H4 (cell line): ENCODE results near the gene FCRL4. TPM values are rescaled to one million over a fixed set of nuclear protein-coding genes. Genes with fewer than 3 reads are reported as not detected.

Source experiments
- DNase-seq: peaks from one replicate; pipeline ENCODE4 v3.0.0-alpha.2; 2015; ENCODE audit warnings: low spot score
- total RNA-seq: library from RNA; depleted of rRNA; stranded (reverse); fragments of >200 nt; shearing (Covaris generic); gene quantifications from 2 replicates; pipeline ENCODE4 v1.2.3, GENCODE V29; 2014; rRNA removed

The FCRL4 gene
- total RNA-seq, result not detected in 2 replicates

GRCh38 chr1:157597959-157598667 is at the start of gene FCRL4:
FCRL4 (minus strand) TSS chr1:157598085; CDS start chr1:157597944, 141 bp downstream.
- no peak for DNase-seq

DNA sequence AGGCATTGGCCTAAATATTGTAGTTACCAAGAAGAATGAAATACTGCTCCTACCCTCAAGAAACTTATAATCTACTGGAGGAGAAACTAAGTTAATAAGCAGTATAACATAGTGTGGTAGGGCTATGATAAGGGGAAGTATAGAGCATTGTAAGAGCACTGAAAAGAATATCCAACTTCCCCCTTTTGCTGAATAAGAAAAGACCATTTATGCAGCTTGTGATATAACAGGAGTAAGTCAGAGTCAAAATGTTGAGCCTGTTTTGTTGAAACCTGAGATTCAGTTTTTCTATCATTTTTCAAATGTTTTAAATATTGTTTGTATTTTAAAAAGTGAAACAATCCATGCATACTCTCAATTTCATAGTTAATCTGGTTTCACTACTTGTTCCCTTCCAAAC is 48.3 kb upstream of the FCRL4 start:
- no peak for DNase-seq

GRCh38 chr1:157641177-157641576 is 43.3 kb upstream of the FCRL4 start:
- no peak for DNase-seq

DNA sequence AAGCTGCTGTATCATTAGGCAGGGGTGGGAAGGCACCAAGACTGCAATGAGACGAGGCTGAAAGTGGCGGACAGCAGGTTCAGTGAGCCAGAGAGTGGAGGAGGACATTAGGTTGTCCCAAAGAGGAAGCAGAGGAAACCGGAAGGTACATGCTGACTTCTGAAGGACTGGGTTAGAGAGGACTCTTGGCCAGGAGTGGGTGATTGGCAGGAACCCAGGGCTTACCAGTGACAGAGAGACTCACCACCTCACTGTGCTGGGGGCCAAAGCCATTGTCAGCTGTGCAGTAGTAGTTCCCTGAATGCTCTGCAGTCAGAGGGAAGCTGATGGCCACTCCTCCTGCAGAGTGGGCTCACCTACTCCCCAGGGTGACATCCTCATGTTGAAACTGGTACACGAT is 41.9 kb upstream of the FCRL4 start:
- no peak for DNase-seq

DNA sequence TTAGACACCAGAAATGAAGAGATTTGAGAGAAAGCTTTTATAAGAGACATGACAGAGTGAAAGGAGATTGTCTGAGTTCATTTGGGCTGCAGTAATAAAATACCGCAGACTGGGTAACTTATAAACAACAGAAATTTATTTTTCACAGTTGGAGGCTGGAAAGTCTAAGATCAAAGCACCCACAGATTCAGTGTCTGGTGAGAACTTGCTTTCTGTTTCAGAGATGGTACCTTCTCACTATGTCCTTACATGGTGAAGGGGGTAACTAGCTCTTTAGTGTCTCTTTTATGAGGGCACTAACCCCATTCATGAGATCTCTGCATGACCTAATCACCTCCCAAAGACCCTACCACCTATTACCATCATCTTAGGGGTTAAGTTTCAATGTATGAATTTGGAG is 30.9 kb upstream of the FCRL4 start:
- no peak for DNase-seq

- no peak for DNase-seq
Observed at GRCh38 chr1:157626099-157626498, 28.2 kb upstream of the FCRL4 start.

GRCh38 chr1:157624471-157624870 is 26.6 kb upstream of the FCRL4 start:
- DNase-seq, result no peak

GRCh38 chr1:157622471-157622870 is 24.6 kb upstream of the FCRL4 start:
- DNase-seq, result no peak

DNA sequence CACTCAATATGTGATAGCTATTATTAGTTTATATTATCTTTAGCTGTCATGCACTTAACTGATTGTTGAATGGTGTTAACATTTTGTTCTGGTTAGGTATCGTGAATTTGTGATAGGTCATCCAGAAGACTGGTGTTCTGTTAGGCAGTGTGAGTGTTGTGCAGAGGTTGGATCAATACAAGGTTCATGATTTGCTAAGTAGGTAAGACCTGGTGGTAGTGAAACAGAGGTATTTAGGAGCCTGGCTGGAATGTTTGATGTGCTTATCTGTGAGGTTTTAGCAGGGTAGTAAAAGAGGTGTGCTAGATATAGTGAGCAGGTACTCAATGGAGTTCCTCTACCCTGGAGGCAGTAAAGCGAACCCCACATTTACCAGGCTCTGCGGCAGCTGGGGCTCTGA is 20.3 kb upstream of the FCRL4 start:
- DNase-seq, result no peak

DNA sequence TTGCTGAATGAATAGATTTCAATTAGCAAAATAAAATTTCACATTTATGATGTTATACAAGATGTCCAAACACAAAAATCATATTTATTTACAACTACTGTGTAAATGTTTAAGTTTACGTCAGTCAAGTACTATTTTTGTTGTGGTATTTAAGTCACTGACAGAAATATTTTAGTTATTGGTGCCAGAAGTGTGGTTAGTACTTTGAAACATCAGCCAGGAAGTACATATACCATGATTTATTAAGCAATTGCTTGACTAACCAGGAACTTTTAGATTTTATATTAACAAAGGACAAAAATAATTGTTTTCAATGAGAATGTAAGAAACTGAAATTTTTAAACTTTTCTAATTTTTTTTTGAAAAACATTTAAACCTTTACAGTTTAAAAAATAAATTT is 2.4 kb upstream of the FCRL4 start:
- DNase-seq, result no peak

GRCh38 chr1:157596384-157596783 is 1.5 kb downstream of the FCRL4 start:
- no peak for DNase-seq

DNA sequence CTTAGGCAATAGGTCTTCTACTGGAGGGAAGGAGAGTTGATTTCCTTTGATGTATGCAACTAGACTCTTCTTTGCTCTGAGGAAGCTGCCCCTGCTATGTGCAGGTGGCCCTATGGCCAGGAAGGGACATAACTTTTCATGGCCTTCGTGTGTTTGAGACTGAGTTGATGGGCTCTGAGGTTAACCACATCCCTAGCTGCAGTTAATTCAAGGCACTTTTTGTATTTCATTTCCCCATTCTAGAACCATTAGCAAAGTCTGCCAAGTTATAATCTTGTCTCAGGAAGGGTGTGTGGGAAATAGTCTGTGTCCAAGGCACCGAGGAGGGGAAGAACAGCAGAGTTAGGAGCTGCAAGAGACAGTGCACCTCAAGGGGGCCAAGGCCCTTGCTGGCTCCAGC is 2.5 kb downstream of the FCRL4 start:
- no peak for DNase-seq

GRCh38 chr1:157585984-157586383 is 11.9 kb downstream of the FCRL4 start:
- DNase-seq, result no peak

- DNase-seq, result no peak
Observed at GRCh38 chr1:157584503-157584902, 13.4 kb downstream of the FCRL4 start.

- DNase-seq, result no peak
Observed at GRCh38 chr1:157580828-157581210, 17.1 kb downstream of the FCRL4 start.

- peak; percentile 14 for DNase-seq
Observed at GRCh38 chr1:157580179-157580827, 17.6 kb downstream of the FCRL4 start.

DNA sequence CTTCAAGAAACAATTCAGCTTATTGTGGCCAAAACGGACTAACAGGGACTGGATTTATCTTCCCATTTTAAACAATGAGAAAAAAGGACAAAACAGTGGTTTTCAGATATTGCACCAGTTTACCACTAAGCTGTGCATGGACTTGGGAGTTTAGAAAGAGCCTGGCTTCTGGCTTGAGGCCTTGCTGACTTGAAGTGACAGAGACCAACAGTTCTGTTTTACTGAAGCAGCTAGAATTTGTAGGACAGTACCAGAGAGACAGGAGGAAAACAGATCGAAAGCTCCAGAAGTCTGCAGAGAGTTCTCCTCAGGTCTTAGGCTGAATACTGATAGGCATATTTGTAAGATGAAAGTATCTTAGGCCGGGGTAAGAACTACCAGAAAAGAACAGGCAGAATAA is 20.5 kb downstream of the FCRL4 start:
- DNase-seq, result no peak

DNA sequence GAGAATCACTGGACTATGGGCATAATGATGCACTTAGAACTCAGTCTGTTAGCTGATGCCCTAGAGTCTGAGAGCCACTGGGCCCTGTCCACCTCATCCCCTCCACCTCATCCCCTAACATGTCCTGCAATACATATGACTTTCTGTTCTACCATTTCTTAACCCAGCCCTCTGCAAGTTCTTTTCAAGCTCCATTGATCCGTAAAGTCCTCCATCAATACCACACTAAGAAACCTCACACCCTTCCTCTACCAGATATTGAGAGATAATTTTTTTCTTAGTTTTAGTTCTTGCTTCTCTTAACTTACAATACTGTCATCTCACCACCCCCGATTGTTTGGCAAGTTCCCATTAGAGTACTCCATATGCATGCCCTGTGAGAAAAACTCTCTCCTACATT is 22.1 kb downstream of the FCRL4 start:
- DNase-seq, result no peak

- no peak for DNase-seq
Observed at GRCh38 chr1:157574836-157575235, 23.0 kb downstream of the FCRL4 start.

GRCh38 chr1:157566484-157567300 is 31.2 kb downstream of the FCRL4 start:
- no peak for DNase-seq

- DNase-seq, result no peak
Observed at GRCh38 chr1:157562515-157562914, 35.4 kb downstream of the FCRL4 start.

DNA sequence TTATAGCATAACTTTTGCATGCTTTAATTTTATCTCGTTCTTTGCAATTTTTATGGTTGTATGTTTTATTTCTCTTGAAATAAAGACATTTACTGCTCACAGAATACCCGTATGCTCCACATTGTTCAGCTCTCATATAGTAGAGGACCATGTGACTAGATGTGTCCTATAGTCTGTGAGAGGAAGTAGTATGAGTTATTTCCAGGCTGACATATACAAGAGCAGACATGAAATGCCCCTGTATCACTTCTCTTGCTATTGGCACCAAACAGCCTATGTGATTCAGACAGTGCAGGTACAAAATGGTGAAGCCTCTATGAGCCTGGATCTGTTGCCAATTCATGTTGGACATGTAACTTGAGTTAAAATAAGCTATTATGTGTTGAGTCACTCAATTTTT is 39.8 kb downstream of the FCRL4 start:
- DNase-seq, result no peak
